AG04450 (cell line): ENCODE results near the gene AURKAIP1. TPM values are rescaled to one million over a fixed set of nuclear protein-coding genes. Genes with fewer than 3 reads are reported as not detected.
"Not testable (repeated sequence)": the region's sequence is repeated elsewhere in the genome, so short reads cannot be mapped to it uniquely, and the experiment has no call there.

Experiments used
- CTCF ChIA-PET: fragments of 300-600, 350-600 bp; formaldehyde crosslinking; extraction: SDS; loops from one replicate; lab custom pipeline; 2022; ENCODE audit warnings: antibody characterized with exemption, inconsistent platforms; lab: Charles Lee
- POLR2A ChIA-PET: fragments of 350-600 bp; formaldehyde crosslinking; extraction: SDS; loops from one replicate; lab custom pipeline; 2021; ENCODE audit warnings: antibody characterized with exemption, inconsistent platforms; lab: Yijun Ruan, JAX
- DNase-seq: peaks from one replicate; pipeline ENCODE4 v3.0.0-alpha.2; 2011; ENCODE audit warnings: low read depth, low spot score
- H3K27ac ChIP-seq: one replicate; pipeline ENCODE4 v1.5.1; 2012; ENCODE audit warnings: low read depth, low read length, control low read depth
- H3K27me3 ChIP-seq: one replicate; pipeline ENCODE4 v1.6.0; 2012; ENCODE audit warnings: low read length; ENCODE audit not compliant: control insufficient read depth, insufficient read depth
- H3K4me3 ChIP-seq: 2 replicates; pipeline ENCODE4 v1.5.1; 2011; ENCODE audit warnings: mild to moderate bottlenecking, low read depth, low read length, control low read depth
- H3K9me3 ChIP-seq: 2 replicates; pipeline ENCODE4 v1.5.1; 2012; ENCODE audit warnings: low read length; ENCODE audit not compliant: control insufficient read depth, insufficient read depth
- polyA plus RNA-seq: library from polyadenylated mRNA; depleted of rRNA; stranded (reverse); fragments of >200 nt; gene quantifications from 2 replicates; pipeline ENCODE4 v1.2.3, GENCODE V29; 2011
- TF ChIP-seq, protein P1 (sequence below): IDR thresholded peaks from 2 replicates; pipeline ENCODE4 v1.5.1; 2011; ENCODE audit warnings: low read depth, low read length, control low read depth, inconsistent platforms

AURKAIP1 gene
- polyA plus RNA-seq, 1 experiment = 54.3 TPM

DNA sequence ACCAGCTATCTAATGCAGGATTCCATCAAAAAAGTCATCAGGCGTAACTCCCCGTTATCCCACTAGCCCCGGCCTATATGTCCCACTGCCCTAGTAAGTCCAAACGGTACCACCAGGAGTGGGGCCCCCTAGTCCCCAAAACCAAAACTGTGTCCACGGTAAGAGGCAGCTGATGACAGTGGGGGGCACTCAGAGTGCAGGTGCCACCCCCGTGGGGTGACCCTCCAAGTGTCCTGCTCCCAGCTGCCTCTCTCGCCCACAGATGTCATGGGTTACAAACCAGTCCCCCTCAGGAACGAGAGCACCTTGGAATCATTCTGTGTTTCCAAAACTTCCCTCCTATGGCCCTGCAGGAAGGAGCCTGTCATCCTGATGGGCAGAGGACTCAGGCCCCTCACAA lies 10.9 kb upstream of the AURKAIP1 start:
- no peaks in the 10 kb centered on the region; the same call in 1 of the 2 replicates for H3K9me3 ChIP-seq
- H3K27me3 ChIP-seq = no peaks in the 10 kb centered on the region
- TF ChIP-seq, protein P1, sequence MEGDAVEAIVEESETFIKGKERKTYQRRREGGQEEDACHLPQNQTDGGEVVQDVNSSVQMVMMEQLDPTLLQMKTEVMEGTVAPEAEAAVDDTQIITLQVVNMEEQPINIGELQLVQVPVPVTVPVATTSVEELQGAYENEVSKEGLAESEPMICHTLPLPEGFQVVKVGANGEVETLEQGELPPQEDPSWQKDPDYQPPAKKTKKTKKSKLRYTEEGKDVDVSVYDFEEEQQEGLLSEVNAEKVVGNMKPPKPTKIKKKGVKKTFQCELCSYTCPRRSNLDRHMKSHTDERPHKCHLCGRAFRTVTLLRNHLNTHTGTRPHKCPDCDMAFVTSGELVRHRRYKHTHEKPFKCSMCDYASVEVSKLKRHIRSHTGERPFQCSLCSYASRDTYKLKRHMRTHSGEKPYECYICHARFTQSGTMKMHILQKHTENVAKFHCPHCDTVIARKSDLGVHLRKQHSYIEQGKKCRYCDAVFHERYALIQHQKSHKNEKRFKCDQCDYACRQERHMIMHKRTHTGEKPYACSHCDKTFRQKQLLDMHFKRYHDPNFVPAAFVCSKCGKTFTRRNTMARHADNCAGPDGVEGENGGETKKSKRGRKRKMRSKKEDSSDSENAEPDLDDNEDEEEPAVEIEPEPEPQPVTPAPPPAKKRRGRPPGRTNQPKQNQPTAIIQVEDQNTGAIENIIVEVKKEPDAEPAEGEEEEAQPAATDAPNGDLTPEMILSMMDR = no peak
- no peak overlapping the region for H3K4me3 ChIP-seq
- ChIA-PET POLR2A (interaction anchor here (1.7 kb wide), 1 partner anchor 11 kb away, joined by 5 read pairs; the partner anchor contains the start of gene AURKAIP1), CTCF (no interaction called here)
- DNase-seq = no peak
- H3K27ac ChIP-seq = no peak overlapping the region

DNA sequence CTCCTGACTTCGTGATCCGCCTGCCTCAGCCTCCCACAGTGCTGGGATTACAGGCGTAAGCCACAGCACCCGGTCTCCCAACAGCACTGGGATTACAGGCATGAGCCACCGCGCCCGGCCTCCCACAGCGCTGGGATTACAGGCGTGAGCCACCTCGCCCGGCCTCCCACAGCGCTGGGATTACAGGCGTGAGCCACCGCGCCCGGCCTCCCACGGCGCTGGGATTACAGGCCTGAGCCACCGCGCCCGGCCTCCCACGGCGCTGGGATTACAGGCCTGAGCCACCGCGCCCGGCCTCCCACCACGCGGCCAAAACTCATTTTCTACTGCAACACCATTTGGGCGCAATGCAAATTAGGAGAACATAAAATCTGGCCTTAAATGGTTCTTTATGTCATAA lies 10.3 kb upstream of the AURKAIP1 start:
- H3K4me3 ChIP-seq, H3K27ac ChIP-seq, H3K9me3 ChIP-seq, DNase-seq, H3K27me3 ChIP-seq, CTCF ChIA-PET: not testable (repeated sequence)
- POLR2A ChIA-PET = interaction anchor here (1.7 kb wide), 1 partner anchor 10 kb away, joined by 5 read pairs; the partner anchor contains the start of gene AURKAIP1

DNA sequence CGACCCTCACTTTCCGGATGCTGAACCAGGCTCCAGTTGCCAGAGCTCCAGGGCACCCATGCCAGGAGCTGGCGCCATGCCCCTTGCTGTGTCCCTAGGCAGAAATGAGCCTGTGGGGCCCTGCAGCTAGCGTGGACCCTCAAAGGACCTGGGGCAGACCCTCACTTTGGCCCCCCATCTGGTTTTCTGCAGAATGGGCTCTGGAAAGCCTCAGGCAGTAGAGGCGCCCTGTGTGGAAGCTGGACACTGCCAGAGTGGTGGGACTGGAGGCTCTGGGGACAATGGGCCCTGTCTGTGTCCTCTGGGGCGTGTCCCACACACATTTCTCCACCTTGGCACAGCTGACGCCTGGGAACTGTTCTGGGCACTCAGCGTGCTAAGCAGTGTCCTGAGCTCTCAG lies 6.3 kb upstream of the AURKAIP1 start:
- H3K27ac ChIP-seq = no peak overlapping the region
- ChIA-PET CTCF (no interaction called here), POLR2A (no interaction called here)
- no peaks in the 10 kb centered on the region for H3K9me3 ChIP-seq
- H3K4me3 ChIP-seq = no peak overlapping the region
- no peaks in the 10 kb centered on the region for H3K27me3 ChIP-seq
- TF ChIP-seq, protein P1 = no peak
- DNase-seq = no peak

DNA sequence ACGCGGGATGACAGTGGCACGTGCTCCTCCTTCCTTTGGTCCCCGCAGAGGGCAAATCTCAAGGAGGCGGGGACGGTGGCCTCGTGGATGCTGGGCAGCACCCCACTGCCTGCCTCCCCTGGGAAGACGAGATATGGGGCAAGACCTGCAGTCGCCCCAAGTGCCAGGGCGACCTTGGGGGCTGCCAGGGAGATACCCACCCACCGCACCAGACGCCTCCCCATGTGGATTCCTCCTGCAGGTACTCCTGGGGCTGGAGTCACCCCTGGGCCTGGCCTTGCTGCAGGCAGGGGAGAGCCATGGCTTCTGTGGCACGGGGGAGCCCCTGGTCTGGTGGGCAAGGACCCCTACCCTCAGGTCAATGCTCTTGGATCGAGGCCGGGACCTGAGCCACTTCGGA lies 5.9 kb upstream of the AURKAIP1 start:
- no peaks in the 10 kb centered on the region for H3K27me3 ChIP-seq
- H3K4me3 ChIP-seq = no peak overlapping the region
- no peaks in the 10 kb centered on the region for H3K9me3 ChIP-seq
- POLR2A ChIA-PET = no interaction called here
- DNase-seq = no peak
- H3K27ac ChIP-seq = no peak overlapping the region
- TF ChIP-seq, protein P1 = no peak
- CTCF ChIA-PET = no interaction called here

DNA sequence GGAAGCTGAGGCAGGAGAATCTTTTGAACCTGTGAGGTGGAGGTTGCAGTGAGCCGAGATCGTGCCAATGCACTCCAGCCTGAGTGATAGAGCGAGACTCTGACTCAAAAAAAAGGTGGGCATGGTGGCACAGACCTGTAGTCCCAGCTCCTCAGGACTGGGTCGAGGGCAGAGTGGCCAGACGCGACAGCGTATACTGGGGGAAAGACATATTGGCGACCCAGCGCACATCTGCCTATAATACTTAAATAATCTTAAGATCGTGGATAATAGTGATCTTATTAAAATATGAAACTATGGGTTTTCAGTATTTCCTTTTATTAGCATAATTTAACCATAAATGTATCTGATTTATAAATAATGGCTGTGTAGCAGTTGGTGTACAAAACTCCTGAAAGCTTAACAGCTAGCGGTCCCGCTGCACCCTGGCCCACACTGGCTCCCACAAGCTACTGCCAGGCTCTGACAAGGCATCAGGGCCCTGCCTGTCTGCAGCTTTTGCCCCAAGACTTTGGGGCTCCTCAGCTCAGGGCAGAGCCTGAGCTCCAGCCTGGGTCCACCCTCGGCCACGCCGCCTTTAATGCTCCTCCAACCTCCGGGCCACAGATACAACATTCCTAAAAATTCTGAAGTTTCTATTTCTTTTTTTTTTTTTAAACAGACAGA lies 2.7 kb upstream of the AURKAIP1 start:
- Histone ChIP-seq H3K27me3 (no peaks in the 10 kb centered on the region), H3K27ac (no peak overlapping the region), H3K4me3 (no peak overlapping the region), H3K9me3 (peaks cover 4% of the 10 kb centered on the region; the same call in 1 of the 2 replicates)
- POLR2A ChIA-PET = interaction anchor here (1.0 kb wide), 1 partner anchor 23 kb away, joined by 5 read pairs; no protein-coding TSS in a partner anchor
- TF ChIP-seq, protein P1 = no peak
- no peak for DNase-seq
- CTCF ChIA-PET = no interaction called here
